IPS DF 19.7 (cell line): ENCODE measurements around the gene AJM1.
"Not testable (repeated sequence)": the region's sequence is repeated elsewhere in the genome, so short reads cannot be mapped to it uniquely, and the experiment has no call there.

Experiments
- DNase-seq: peaks from one replicate; pipeline ENCODE4 v3.0.0-alpha.2; 2013; ENCODE audit warnings: low read depth, low spot score

Gene AJM1

DNA sequence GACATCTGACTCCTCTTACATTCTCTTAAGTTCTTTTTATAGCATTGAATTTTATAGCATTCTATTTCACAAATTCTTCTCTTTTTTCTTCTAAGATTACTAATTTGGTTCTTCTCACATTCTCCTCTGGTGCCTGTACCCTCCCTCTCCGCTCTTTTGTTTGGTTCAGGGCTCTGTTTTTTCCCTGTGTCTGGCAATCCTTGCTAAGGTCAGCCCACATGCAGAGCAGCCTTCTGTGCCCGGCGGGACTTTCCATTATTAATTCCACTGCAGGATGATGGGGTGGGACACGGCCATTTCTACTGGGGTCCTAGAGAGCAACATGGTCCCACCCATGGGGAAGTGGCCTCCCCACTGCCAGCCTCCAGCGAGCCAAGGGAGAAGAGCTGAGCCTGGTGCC, 34.2 kb downstream of the AJM1 start:
- DNase-seq: no peak

DNA sequence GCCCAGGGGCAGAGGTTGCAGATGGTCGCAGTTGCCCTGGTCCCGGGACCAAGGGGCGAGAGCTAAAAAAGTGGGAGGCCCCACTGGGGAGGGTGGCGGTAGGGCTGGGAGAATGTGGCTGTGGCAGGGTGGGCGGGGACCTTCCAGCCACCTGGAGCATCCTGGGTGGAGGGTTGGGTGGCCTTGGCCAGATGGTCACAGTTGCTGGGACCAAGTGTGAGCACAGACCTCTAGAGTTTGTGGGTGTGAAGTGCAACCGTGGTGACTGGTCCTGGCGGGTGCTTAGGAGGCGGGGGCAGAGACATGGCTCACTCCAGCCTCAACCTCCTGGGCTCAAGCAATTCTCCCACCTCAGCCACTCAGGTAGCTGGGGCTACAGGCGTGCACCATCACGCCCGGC, 38.4 kb downstream of the AJM1 start:
- no peak for DNase-seq

DNA sequence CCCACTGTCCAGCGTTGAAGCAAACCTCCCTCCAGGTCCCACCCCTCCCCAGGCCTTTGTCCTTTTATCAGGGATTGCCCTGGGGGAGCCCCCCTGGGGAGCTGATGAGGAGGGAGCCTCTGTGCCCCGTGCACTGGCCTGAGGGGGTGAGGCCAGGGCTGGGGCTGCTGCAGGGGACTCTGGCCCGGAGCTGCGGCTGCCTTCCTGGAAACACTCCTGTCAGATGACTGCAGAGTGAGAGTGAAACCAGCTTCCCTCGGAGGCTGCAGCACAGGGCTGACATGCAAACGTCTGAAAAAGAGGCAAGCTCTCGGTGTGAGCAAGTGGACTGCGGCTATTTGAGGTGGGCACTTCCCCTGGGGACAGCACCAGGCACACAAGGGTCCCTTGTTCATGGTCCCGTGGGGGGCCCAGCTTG, 39.4 kb downstream of the AJM1 start:
- no peak for DNase-seq

DNA sequence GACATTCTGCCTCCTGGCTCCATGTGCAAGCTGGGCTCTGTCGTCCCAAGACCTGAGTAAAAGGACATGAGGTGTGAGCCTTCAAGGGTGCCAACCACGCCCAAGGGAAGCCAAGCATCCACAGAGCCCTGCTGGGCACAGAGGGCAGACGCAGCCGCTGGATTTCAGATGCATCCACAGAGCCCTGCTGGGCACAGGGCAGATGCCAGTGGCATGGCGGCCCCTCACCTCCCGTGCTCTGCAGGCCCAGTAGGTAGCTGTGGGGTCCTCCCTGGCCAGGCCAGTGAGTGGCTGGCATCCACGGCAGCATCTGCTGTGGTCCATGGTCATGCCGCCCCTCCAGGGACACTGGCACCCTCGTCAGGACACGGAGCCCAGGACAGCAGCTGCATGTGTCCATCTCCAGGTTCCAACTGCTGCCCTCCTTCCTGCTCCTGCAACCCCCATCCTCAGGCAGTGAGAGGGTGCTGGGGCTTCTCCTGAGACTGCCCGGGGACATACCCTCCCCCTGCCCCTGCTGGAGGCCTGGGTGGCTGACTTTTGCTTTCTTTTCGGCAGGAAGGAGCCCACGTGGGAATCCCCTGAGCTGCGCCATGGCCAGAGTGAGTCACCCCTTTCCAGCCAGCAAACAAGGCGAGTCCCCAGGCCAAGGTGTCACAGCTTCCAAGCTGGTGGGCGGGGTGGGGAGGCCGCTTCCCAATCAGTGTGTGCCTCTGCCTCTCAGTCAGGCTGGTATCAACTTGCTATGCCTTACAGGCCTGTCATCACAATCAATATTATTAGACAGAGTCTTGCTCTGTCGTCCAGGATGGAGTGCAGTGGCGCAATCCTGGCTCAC, 40.0 kb downstream of the AJM1 start:
- DNase-seq: no peak

- not testable (repeated sequence) for DNase-seq
Measured at GRCh38 chr9:136882947-136883283, 40.6 kb downstream of the AJM1 start.

DNA sequence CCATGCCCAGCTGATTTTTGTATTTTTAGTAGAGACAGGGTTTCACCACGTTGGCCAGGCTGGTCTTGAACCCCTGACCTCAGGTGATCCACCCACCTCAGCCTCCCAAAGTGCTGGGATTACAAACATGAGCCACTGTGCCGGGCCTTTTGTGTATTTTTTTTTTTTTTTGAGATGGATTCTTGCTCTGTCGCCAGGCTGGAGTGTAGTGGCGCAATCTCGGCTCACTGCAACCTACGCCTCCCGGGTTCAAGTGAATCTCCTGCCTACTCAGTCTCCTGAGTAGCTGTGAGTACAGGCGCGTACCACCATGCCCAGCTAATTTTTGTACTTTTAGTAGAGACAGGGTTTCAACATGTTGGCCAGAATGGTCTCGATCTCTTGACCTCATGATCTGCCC, 41.4 kb downstream of the AJM1 start:
- DNase-seq: not testable (repeated sequence)

GRCh38 chr9:136885950-136886578, 43.8 kb downstream of the AJM1 start, which contains the start of gene TRAF2:
TRAF2 (plus strand) TSS chr9:136886516; CDS start chr9:136898741, 12,225 bp downstream.
- peak; percentile 94 for DNase-seq

GRCh38 chr9:136886610-136887597, 44.6 kb downstream of the AJM1 start:
- DNase-seq: no peak

DNA sequence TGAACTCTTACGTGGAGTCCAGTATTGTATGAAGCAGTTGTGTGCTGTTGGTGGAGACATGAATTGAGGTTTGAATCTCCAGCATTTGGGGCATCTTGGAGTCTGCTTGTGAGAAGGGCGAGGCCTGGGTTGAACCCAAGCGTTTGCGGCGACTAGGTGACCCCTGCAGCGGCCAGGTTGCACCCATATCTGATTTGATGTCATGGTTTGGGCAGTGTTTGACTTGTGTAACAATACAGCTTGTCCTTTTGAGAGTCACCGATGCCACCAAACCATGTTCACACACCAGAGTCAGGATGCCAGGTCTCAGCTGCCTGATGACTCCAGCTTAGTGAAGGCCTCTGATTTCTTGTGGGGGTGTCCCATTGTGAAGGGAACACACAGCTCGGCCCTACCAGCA, 46.2 kb downstream of the AJM1 start:
- DNase-seq: no peak

GRCh38 chr9:136889858-136890257, 47.6 kb downstream of the AJM1 start:
- DNase-seq: no peak

DNA sequence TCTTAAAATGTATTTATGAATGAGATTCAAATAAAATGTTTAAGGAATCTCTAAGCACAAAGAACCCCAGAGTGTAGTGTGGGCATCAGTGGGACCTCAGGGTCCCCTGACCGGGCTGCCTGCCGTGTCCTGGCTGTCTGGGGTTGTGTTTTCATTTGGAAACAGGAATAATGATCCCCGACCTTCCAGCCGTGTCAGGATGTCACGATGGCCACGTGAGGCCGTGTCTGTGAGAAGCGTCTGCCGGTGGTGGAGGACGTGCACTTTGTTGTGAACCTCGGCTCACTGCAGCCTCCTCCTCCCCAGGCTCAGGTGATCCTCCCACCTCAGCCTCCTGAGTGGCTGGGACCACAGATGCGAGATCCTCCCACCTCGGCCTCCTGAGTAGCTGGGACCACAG, 48.4 kb downstream of the AJM1 start:
- DNase-seq: no peak
